BLaER1 (cell line): Measurements from ENCODE around the gene ADGRF1.

Experiments used
- H3K27ac ChIP-seq: shearing (Covaris generic); formaldehyde crosslinking; 2 replicates; pipeline ENCODE4 v1.8.1; 2022
- H3K27me3 ChIP-seq: shearing (Covaris generic); formaldehyde crosslinking; 2 replicates; pipeline ENCODE4 v1.8.1; 2022
- H3K36me3 ChIP-seq: shearing (Covaris generic); formaldehyde crosslinking; 2 replicates; pipeline ENCODE4 v1.8.1; 2022
- H3K4me1 ChIP-seq: shearing (Covaris generic); formaldehyde crosslinking; 2 replicates; pipeline ENCODE4 v1.8.1; 2022
- H3K4me2 ChIP-seq: shearing (Covaris generic); formaldehyde crosslinking; 2 replicates; pipeline ENCODE4 v1.8.1; 2022
- H3K4me3 ChIP-seq: shearing (Covaris generic); formaldehyde crosslinking; 2 replicates; pipeline ENCODE4 v1.8.1; 2022
- H3K9ac ChIP-seq: shearing (Covaris generic); formaldehyde crosslinking; 2 replicates; pipeline ENCODE4 v1.8.1; 2022
- H3K9me3 ChIP-seq: shearing (Covaris generic); formaldehyde crosslinking; 2 replicates; pipeline ENCODE4 v1.8.1; 2022
- H4K20me1 ChIP-seq: shearing (Covaris generic); formaldehyde crosslinking; 2 replicates; pipeline ENCODE4 v1.8.1; 2022
- Cebpa-rat ChIP-seq: shearing (Covaris generic); IDR thresholded peaks from 2 replicates; pipeline ENCODE4 v1.8.1; 2022

The ADGRF1 gene

DNA sequence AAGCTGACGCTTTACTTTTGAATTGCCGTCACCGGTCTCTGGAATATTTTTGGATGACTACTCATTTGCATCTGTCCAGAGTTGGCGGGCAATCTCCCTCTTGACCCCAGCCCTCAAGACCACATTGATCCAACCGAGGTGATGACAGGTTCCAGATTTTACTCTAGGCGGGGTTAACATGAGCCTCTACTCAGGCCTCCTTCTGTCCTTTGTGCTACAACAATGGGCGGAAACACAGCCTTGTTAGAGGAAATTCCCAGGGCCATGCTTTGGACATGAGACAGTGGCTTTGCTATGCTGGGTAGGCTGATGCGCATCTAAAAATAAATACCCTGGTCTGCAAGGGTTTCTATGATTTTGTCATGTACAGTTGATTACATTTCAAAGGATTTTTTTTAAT, 93.4 kb downstream of the ADGRF1 start:
- Histone ChIP-seq H4K20me1 (no peaks in the 10 kb centered on the region), H3K9me3 (no peaks in the 10 kb centered on the region), H3K4me1 (no peaks in the 10 kb centered on the region), H3K4me2 (no peak overlapping the region), H3K27me3 (no peaks in the 10 kb centered on the region), H3K9ac (no peak overlapping the region), H3K36me3 (no peaks in the 10 kb centered on the region), H3K4me3 (no peak overlapping the region), H3K27ac (no peak overlapping the region)
- TF ChIP-seq Cebpa-rat = no peak
